Bronchial epithelial cell (primary cell): ENCODE measurements around the gene SUCLG2. TPM values are rescaled to one million over a fixed set of nuclear protein-coding genes. Genes with fewer than 3 reads are reported as not detected.

Source experiments
- DNase-seq: peaks from one replicate; pipeline ENCODE4 v3.0.0-alpha.2; 2010; ENCODE audit warnings: low read depth
- FAIRE-seq: peaks from 2 replicates; lab custom pipeline; 2011; peaks lifted over from hg19 to GRCh38; lab: Jason Lieb, UNC
- H3K27me3 ChIP-seq: 2 replicates; pipeline ENCODE4 v1.5.1; 2011; ENCODE audit warnings: low read length; ENCODE audit not compliant: control insufficient read depth, insufficient read depth
- H3K36me3 ChIP-seq: 2 replicates; pipeline ENCODE4 v1.5.1; 2011; ENCODE audit warnings: low read length; ENCODE audit not compliant: control insufficient read depth, insufficient read depth
- H3K4me3 ChIP-seq: 2 replicates; pipeline ENCODE4 v1.5.1; 2011; ENCODE audit warnings: mild to moderate bottlenecking, low read depth, low read length, control low read depth
- total RNA-seq: library from RNA; depleted of rRNA; stranded (reverse); fragments of >200 nt; gene quantifications from 2 replicates; pipeline ENCODE4 v1.2.1, GENCODE V29; 2014
- TF ChIP-seq, protein P1 (sequence below): IDR thresholded peaks from 2 replicates; pipeline ENCODE4 v1.5.1; 2011; ENCODE audit warnings: mild to moderate bottlenecking, moderate library complexity, low read length, control low read depth, inconsistent platforms; ENCODE audit not compliant: insufficient read depth, severe bottlenecking

Gene SUCLG2
- total RNA-seq, 1 donor from 2014 or later, result 42.1 TPM

DNA sequence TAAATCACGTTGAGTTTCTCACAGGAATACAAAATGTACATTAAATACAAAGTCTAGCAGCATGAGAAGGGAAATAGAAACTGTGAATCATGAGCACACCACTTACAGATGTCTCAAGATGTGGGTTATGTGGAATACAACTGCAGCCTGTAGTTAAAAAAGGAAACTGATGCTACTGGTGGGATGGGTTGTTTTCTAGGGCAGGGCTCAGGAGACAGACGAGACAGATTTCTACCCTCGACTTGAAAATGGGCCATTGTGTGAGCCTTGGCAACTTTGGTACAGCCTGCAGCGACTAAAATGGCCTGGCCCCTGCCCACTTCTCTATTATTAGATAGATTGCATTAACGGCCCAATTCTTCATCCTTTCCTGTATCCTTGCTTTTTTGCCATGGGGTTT is 293.1 kb downstream of the SUCLG2 start:
- Histone ChIP-seq H3K36me3 (no peaks in the 10 kb centered on the region), H3K27me3 (no peaks in the 10 kb centered on the region), H3K4me3 (no peak overlapping the region)
- FAIRE-seq (no peak), DNase-seq (no peak)
- TF ChIP-seq, protein P1, sequence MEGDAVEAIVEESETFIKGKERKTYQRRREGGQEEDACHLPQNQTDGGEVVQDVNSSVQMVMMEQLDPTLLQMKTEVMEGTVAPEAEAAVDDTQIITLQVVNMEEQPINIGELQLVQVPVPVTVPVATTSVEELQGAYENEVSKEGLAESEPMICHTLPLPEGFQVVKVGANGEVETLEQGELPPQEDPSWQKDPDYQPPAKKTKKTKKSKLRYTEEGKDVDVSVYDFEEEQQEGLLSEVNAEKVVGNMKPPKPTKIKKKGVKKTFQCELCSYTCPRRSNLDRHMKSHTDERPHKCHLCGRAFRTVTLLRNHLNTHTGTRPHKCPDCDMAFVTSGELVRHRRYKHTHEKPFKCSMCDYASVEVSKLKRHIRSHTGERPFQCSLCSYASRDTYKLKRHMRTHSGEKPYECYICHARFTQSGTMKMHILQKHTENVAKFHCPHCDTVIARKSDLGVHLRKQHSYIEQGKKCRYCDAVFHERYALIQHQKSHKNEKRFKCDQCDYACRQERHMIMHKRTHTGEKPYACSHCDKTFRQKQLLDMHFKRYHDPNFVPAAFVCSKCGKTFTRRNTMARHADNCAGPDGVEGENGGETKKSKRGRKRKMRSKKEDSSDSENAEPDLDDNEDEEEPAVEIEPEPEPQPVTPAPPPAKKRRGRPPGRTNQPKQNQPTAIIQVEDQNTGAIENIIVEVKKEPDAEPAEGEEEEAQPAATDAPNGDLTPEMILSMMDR, result no peak

DNA sequence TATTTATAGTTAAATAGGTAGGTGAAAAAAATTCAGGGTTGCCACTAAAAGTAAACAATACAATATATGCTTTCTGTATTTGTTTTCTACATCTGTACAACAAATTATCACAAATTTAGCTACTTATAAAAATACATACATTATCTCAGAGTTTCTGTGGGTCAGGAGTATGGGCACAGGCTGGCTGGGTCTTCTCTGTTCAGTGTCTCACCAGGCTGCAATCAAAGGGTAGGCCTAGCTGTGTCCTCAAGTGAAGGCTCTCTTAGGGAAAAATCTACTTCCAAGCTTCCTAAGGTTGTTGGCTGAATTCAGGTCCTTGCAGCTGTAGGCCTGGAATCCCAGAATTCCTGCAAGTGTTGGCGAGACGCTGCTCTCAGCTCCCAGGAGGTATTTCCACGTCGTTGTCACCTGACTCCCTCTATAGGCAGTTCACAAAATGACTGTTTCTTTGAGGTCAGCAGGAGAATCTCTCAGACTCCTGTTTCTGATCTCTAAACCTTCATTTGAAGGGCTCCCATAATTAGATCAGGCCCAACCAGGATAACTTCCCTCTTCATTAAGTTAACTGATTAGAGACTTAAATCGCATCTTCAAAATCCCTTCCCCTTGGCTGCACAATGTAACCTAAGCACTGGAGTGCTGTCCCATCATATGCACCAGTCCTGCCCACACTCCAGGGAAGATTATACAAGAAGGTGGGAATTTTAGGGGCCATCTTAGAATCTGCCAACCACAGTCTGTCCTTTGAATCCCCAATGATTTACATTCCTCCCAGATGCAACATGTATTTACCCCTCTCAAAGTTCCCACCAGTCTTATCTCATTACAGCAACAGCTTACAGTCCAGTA is 296.6 kb downstream of the SUCLG2 start:
- Histone ChIP-seq H3K4me3 (no peak overlapping the region), H3K36me3 (no peaks in the 10 kb centered on the region), H3K27me3 (no peaks in the 10 kb centered on the region)
- FAIRE-seq (no peak), DNase-seq (peak; percentile 43)
- TF ChIP-seq, protein P1, result peak; percentile 65

- H3K27me3 ChIP-seq, result no peaks in the 10 kb centered on the region
- TF ChIP-seq, protein P1, result no peak
- FAIRE-seq, result no peak
- peak; percentile 74 for DNase-seq
- no peak overlapping the region for H3K4me3 ChIP-seq
- no peaks in the 10 kb centered on the region for H3K36me3 ChIP-seq
Measured at GRCh38 chr3:67349551-67350174, 304.7 kb downstream of the SUCLG2 start.

- Histone ChIP-seq H3K27me3 (no peaks in the 10 kb centered on the region), H3K36me3 (no peaks in the 10 kb centered on the region), H3K4me3 (no peak overlapping the region)
- DNase-seq (no peak), FAIRE-seq (no peak)
- TF ChIP-seq, protein P1, result no peak
Measured at GRCh38 chr3:67346081-67346480, 308.3 kb downstream of the SUCLG2 start.

GRCh38 chr3:67335813-67336212 is 318.6 kb downstream of the SUCLG2 start:
- H3K27me3 ChIP-seq, result no peaks in the 10 kb centered on the region
- TF ChIP-seq, protein P1, result no peak
- DNase-seq (no peak), FAIRE-seq (no peak)
- no peak overlapping the region for H3K4me3 ChIP-seq
- H3K36me3 ChIP-seq, result no peaks in the 10 kb centered on the region
